ENCODE data around the gene DNA2.

- TF ChIP-seq SPI1 (IDR thresholded peaks at IDR 0.05; ENCODE audit: borderline replicate concordance, low read depth) (no peak), POLR2AphosphoS5 (IDR thresholded peaks at IDR 0.05; ENCODE audit: low read depth) (no peak), CTCF (IDR thresholded peaks at IDR 0.05; ENCODE audit: insufficient read depth, low read length) (no peak)
Measured at GRCh38 chr10:68442971-68443370, 28.8 kb downstream of the DNA2 start.

All from HL-60 (cell line).